IPS DF 4.7 (cell line): Measurements from ENCODE around the gene TNIP2.

ENCODE experiments used
- DNase-seq: peaks from one replicate; pipeline ENCODE4 v3.0.0-alpha.2; 2013; ENCODE audit warnings: low spot score; ENCODE audit errors: extremely low read depth

TNIP2 gene, protein sequence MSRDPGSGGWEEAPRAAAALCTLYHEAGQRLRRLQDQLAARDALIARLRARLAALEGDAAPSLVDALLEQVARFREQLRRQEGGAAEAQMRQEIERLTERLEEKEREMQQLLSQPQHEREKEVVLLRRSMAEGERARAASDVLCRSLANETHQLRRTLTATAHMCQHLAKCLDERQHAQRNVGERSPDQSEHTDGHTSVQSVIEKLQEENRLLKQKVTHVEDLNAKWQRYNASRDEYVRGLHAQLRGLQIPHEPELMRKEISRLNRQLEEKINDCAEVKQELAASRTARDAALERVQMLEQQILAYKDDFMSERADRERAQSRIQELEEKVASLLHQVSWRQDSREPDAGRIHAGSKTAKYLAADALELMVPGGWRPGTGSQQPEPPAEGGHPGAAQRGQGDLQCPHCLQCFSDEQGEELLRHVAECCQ

DNA sequence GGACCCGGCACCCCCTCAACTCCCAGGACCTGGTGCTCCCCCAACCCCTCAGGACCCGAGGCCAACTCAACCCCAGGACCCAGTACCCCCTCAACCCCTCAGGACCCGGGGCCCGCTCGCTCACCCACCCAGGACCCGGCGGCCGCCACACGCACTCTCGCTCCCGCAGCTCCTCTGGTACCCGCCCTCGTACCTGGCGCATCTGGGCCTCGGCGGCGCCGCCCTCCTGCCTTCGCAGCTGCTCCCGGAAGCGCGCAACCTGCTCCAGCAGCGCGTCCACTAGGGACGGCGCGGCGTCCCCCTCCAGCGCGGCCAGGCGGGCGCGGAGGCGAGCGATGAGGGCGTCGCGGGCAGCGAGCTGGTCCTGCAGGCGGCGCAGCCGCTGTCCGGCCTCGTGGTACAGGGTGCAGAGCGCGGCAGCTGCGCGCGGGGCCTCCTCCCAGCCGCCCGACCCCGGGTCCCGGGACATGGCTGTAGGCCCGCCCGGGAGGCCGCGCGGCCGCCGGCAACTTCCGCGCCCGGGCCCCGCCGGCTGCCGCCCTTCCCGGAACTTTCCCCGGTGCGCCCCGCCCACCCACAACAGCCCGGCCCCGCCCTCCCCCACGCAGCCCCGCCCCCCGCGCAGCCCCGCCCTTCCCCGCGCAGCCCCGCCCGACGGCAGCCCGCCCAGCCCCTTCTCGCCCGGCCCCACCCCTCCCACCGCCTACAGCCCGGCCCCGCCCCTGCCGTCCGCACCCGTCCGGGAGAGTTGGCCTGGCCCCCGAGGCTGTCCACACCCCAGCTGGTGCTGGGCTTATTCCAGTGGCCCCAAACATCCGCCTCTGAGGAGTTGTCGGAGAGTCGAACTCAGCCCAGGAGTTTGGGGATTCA, at the start of gene TNIP2:
Gene TNIP2, minus strand, starts transcription at position 516 of the 870 bp plus-strand sequence. Its CDS starts 47 bp downstream, at position 469.
- no peak for DNase-seq

DNA sequence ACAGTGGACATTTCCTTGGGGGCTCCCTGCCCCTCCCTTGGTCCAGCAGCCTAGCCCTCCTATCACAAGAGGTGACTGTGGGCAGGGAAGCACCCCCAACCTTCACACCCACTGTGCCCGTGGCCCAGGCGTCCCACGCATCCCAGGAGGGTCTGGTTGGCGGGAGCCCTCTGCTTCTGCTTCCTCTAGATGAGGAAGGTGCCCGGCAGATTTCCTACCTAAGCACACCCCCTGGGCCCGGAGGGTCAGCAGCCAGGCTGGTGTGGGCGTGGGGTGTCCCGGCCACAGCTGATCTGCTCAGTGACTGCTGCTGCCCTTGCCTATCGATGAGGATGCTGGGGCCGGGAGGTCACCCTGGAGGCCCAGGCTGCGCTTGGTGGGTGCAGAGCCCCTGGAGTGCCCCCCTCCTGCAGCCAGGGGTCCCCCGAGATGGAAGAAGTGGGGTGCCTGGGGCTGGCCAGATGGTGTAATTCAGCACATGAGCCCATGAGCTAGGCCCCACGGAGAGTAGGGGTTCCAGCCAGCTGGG, 48.9 kb upstream of the TNIP2 start:
- no peak for DNase-seq

GRCh38 chr4:2804449-2804972, 48.4 kb upstream of the TNIP2 start:
- no peak for DNase-seq

GRCh38 chr4:2803624-2804448, 47.7 kb upstream of the TNIP2 start:
- no peak for DNase-seq

DNA sequence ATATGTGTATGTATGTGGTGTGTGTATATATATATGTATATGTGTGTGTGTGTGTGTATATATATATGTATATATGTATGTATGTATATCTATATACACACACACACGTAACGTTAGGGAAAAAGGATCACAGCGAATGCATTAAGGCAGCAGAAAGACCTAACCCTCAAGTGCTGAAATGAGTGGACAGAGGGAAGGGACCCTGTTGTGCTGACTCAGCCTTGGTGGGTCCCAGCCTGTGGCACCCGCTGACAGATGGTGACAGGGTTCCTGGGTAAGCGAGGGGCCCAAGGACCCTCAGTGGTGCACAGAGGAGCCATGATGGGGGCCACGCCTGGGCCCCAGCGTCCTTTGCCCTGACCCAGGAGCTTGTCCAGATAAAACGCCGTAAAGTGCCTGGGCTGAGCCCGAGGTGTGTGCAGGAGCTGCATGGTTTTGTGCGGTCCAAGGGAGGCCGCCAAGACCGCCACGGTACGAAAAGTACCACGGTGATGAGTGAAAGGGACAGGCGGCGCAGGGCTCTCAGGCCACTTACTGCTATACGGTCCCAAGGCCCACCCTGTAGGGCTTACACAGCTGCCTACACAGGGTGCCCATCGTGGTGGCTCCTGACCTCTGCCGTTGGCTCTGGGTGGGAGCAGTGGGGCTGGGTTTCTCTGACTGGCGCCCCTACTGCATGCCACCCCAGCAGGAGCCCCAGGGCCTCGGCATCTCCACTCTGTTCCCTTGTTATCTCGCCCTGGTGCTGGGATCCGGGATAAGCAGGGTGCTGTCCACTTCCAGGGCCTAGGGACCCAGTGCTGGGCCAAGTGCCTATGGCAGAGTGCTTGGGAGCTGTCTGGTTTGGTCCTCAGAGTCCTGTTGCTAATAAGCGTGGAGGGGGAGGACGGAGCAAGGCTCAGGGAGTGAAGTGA, 46.7 kb upstream of the TNIP2 start:
- DNase-seq: no peak

DNA sequence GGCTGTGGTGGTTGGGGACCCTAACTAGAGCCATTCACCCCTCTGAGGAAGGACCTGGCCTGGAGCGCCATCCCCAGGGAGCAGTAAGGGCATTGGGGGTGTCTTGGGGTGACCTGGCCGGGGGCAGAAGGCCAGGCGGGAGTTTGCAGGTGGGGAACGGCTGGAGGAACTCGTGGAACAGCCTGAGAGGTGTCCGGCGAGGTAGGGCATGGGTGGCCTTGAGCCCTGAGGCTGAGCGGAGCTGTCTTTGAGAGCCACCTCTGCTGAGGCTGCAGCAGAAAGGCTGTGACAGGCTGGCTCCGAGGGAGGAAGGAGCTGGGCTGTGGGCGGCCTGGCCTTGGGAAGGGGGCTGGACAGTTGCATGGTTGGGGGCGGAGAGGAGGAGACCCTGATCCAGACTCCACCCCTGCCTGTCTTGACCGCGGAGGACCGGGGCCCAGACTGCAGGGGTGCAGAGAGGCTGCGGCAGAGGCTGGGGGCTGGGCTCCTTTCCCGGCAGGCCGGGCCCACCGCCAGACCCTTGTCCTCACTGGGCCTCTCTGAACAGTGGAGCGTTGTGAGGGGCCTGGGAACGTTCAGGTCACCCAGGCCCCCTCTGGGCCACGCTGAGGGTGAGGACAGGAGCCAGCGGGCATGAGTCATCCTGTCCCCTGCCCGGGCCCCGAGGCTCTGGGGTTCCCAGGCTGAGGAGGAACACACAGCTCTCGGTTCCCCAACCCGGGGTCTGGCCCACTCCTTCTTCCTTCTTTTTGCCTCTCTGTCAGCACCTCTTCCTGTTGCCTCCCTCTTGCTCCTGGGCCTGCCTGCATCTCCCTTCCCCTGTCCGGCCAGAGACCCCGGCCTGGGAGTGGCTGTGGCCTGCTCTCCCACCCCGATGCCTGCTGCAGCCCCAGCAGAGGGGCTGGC, 44.8 kb upstream of the TNIP2 start:
- no peak for DNase-seq

- no peak for DNase-seq
Observed at GRCh38 chr4:2799971-2800690, 44.0 kb upstream of the TNIP2 start.

- no peak for DNase-seq
Observed at GRCh38 chr4:2799224-2799911, 43.2 kb upstream of the TNIP2 start.

DNA sequence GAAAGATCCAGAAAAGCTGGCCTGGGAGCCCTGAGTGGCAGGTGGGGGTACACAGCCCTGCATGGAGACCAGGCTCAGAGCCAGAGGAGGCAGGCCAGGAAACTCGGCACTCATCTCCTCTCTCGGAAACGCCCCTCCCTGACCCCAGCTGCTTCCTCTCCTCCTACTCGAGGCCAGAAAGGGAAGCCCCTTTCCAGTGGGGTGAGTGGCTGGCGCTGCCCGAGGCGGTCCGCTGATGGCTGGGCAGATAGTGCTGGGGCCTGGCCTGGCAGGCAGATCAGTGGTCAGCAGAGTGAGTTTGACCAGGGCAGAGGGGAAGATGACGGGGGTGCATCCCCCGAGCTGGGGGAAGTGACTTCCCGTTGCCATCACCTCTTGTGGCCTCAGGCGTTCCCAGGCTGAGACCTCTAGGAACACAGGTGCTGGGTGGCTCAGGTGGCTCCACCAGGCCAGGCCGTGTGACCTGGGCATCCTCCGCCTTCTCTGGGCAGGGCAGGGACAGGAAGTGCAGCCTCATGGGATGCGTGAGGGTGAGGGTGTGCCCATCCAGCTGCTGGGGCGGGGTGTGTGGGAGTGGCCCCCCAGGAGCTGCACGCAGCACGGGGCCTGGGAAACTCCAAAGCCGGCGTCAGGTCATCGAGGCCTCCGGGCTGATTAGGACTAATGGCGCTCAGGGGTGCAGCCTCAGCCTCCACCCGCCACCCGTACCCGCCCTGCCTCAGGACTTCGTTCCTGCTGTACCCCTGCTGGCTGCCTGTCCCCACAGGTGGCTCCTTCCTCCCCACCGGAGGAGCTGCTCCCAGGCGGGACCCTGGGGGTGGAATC, 42.5 kb upstream of the TNIP2 start:
- no peak for DNase-seq

GRCh38 chr4:2797545-2798305, 41.6 kb upstream of the TNIP2 start:
- no peak for DNase-seq

DNA sequence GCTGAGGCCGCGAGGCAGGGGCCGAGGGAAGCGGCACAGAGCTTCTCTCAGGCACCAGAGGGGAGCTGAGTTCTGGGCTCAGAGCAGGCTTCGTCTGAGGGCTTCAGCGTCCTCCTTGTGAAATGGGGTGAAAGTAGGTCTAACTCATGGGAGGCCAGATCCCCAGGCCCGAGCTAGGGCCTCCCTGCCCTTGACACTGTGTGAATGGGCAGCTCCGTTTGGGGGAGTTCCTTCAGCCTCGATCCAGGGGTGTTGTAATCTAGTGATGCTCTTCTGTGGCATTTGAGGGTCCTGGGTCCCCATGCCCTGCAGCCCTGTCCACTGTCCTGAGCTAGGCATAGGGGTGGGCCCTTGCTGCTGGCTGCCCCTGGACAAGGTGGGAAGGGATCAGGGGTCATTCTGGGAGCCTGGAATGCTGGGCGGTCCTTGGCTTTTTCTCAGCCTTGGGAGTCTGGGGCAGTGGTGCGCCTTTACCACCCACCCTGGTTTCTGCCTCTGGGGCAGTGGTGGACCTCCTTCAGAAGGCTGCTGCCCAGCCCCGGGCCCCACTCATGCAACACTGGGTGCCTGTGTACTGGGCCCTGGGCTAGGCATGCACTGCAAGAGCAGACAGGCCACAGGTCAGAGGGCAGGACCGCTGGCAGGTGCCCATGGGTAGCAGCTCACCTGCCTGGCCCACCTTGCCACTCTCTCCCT, 40.9 kb upstream of the TNIP2 start:
- DNase-seq: no peak

- DNase-seq: no peak
Observed at GRCh38 chr4:2795893-2796848, 40.0 kb upstream of the TNIP2 start.

DNA sequence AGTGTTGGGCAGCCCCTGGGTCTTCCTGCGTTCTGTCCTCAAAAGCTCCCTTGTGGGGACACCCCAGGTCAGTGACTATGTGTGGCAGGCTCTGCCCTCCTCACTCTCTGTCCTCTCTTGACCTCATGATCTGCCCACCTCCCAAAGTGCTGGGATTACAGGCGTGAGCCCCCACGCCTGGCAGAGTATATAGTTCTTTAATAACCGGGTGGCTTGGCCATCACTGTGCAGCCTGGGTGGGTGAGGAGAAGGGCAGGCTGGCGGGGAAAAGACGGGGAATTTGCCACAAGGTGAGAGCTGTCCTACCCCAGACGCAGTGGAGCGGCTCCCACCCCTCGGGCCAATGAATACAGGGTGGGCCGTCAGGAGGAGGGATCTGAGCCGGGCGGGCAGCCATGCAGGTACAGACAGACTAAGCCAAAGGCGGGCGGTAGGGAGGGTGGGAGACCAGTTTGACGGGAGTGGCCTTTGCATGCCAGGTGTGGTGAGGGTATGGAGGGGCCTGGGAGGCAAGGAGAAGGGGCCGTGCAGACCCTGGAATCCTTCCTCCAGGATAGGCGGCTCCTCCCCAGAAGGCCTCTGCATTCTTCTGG, 39.3 kb upstream of the TNIP2 start:
- DNase-seq: no peak
